Common myeloid progenitor, CD34-positive (primary cell): ENCODE measurements around the gene RELA.

Experiments used
- CTCF ChIA-PET: fragments of 350-600 bp; sonication (Branson Sonifier 250); formaldehyde crosslinking; loops from one replicate; lab custom pipeline; 2021; ENCODE audit warnings: antibody characterized with exemption; lab: Charles Lee
- POLR2A ChIA-PET: fragments of 350-600 bp; sonication (Branson Sonifier 250); formaldehyde crosslinking; loops from one replicate; lab custom pipeline; 2021; ENCODE audit warnings: antibody characterized with exemption; lab: Charles Lee
- DNase-seq, 3 donors: peaks; one replicate each; pipeline versions ENCODE4 v3.0.0 to v3.0.0-alpha.2; 2013
- H3K27ac ChIP-seq, 2 experiments: 1 replicate in 1 of 2; 2 replicates in 1 of 2; pipeline ENCODE4 v1.7.0; 2013; ENCODE audit warnings: inconsistent platforms in 2 of 2, low read length in 2 of 2, mild to moderate bottlenecking in 2 of 2, low read depth in 1 of 2, moderate library complexity in 1 of 2; ENCODE audit not compliant: severe bottlenecking in 2 of 2, insufficient read depth in 1 of 2, poor library complexity in 1 of 2
- H3K27me3 ChIP-seq, 5 experiments: replicated peaks in 2 of 5; 1 replicate in 3 of 5; 2 replicates in 2 of 5; pipeline versions ENCODE4 v1.6.1 to v1.7.0; 2013; ENCODE audit warnings: low read length in 4 of 5, mild to moderate bottlenecking in 2 of 5, moderate library complexity in 2 of 5, inconsistent platforms in 1 of 5; ENCODE audit not compliant: insufficient read depth in 5 of 5, control insufficient read depth in 4 of 5
- H3K36me3 ChIP-seq, 4 experiments: 1 replicate in 2 of 4; 2 replicates in 2 of 4; pipeline versions ENCODE4 v1.6.1 to v1.7.0; 2013; ENCODE audit warnings: low read length in 3 of 4, control low read depth in 1 of 4, mild to moderate bottlenecking in 1 of 4; ENCODE audit not compliant: control insufficient read depth in 4 of 4, insufficient read depth in 4 of 4
- H3K4me1 ChIP-seq, 4 experiments: 1 replicate in 3 of 4; 2 replicates in 1 of 4; pipeline versions ENCODE4 v1.6.1 to v1.7.1; 2013; ENCODE audit warnings: low read length in 3 of 4, mild to moderate bottlenecking in 3 of 4, control low read depth in 1 of 4, inconsistent platforms in 1 of 4, moderate library complexity in 1 of 4; ENCODE audit not compliant: control insufficient read depth in 4 of 4, insufficient read depth in 4 of 4; ENCODE audit errors: control extremely low read depth in 1 of 4
- H3K4me3 ChIP-seq, 7 experiments: 1 replicate in 4 of 7; 2 replicates in 3 of 7; pipeline versions ENCODE4 v1.5.1 to v1.7.0; 2013; ENCODE audit warnings: mild to moderate bottlenecking in 7 of 7, low read length in 6 of 7, moderate library complexity in 6 of 7, inconsistent platforms in 2 of 7, low read depth in 2 of 7, control low read depth in 1 of 7; ENCODE audit not compliant: insufficient read depth in 4 of 7, control insufficient read depth in 1 of 7; ENCODE audit errors: extremely low read depth in 1 of 7
- H3K9me3 ChIP-seq, 5 experiments: 1 replicate in 4 of 5; 2 replicates in 1 of 5; pipeline versions ENCODE4 v1.6.1 to v1.7.1; 2013; ENCODE audit warnings: low read length in 4 of 5, mild to moderate bottlenecking in 2 of 5, inconsistent platforms in 1 of 5, low read depth in 1 of 5, moderate library complexity in 1 of 5; ENCODE audit not compliant: control insufficient read depth in 4 of 5, insufficient read depth in 2 of 5; ENCODE audit errors: control extremely low read depth in 1 of 5
- WGBS: methylation state at CpG from one replicate; pipeline ENCODE4 v1.1.5; 2013; ENCODE audit not compliant: insufficient coverage; 5-methylcytosine and 5-hydroxymethylcytosine counted together

Gene RELA

DNA sequence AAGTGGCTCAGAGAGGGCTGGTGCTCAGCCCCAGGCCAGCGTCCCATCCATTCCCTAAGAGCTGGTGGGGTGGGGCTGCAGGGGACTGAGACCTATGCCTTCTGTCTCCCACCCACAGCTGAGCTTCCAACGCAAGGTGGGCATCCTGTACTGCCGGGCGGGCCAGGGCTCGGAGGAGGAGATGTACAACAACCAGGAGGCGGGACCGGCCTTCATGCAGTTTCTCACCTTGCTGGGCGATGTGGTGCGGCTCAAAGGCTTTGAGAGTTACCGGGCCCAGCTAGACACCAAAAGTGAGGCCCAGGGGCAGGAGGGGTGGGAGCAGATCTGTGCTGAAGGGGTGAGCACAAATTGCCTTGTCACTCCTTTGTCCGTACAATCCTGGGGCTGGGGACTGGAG, 17.9 kb downstream of the RELA start:
- Histone ChIP-seq H3K4me3 (no peak overlapping the region), H3K36me3 (peaks cover 0 to 71% (median 47%) of the 10 kb centered on the region in 4 experiments), H3K27me3 (no peaks in the 10 kb centered on the region), H3K9me3 (no peaks in the 10 kb centered on the region), H3K27ac (peak overlapping the region in 1 of 2 experiments; percentile 5), H3K4me1 (peaks cover 2 to 41% (median 37%) of the 10 kb centered on the region in 4 experiments)
- no peak for DNase-seq
- POLR2A ChIA-PET: no interaction called here
- 92% methylated on average over 9 of the region's 11 CpGs for WGBS
- CTCF ChIA-PET: interaction anchor here (1.0 to 1.5 kb wide), 3 partner anchors 11 to 24 kb away, joined by 3 read pairs; no protein-coding TSS in a partner anchor

- ChIA-PET CTCF (interaction anchor here (1.5 to 2.5 kb wide), 2 partner anchors 10 to 18 kb away, joined by 3 to 15 read pairs; no protein-coding TSS in a partner anchor), POLR2A (no interaction called here)
- no peak for DNase-seq
Observed at GRCh38 chr11:65643971-65644370, 18.7 kb downstream of the RELA start.

DNA sequence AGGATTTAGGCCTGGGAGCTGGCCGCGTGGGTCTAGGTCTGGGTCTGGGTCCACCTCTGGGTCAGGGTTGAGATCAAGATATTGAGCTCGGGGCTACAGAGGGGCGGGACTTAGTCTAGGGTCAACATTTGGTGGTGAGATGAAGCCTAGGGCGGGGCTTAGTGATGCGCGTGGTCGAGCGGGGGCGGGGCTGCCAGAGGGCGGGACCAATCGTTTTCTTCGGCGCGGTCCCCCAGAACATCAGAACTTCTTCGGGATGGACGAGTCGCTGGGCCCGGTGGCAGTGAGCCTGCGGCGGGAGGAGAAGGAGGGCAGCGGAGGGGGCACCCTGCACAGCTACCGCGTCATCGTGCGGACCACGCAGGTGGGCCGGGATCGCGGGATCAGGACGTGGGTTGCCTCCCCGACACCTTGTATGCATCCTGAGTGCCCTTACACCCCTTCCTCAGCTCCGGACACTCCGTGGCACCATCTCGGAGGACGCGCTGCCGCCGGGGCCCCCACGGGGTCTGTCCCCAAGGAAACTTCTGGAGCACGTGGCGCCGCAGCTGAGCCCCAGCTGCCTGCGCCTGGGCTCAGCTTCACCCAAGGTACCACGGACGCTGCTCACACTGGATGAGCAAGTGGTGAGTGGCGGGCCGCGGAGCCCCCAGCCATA, 20.6 kb downstream of the RELA start:
- Histone ChIP-seq H3K9me3 (no peaks in the 10 kb centered on the region), H3K27me3 (no peaks in the 10 kb centered on the region), H3K4me1 (peaks cover 5 to 64% (median 59%) of the 10 kb centered on the region in 4 experiments), H3K36me3 (peaks cover 0 to 46% (median 32%) of the 10 kb centered on the region in 4 experiments), H3K4me3 (peak overlapping the region; percentile 27 to 78 (median 62)), H3K27ac (peak overlapping the region in 1 of 2 experiments; percentile 62)
- POLR2A ChIA-PET: interaction anchor here (0.9 to 3.8 kb wide), 3 partner anchors 10 to 21 kb away, joined by 3 to 43 read pairs (median 4); partner anchors contain the start of gene RELA
- CTCF ChIA-PET: interaction anchor here (0.7 to 6.5 kb wide), 8 partner anchors 9 to 247 kb away, joined by 3 to 54 read pairs (median 5); no protein-coding TSS in a partner anchor
- peak in 1 of 3 donors; percentile 23 for DNase-seq
- 49% methylated on average over 40 of the region's 49 CpGs for WGBS

More at GRCh38 chr11:65643971-65644370, 18.7 kb downstream of the RELA start:
- Histone ChIP-seq H3K27me3 (no peaks in the 10 kb centered on the region), H3K36me3 (peaks cover 0 to 63% (median 39%) of the 10 kb centered on the region in 4 experiments), H3K4me1 (peaks cover 5 to 48% (median 43%) of the 10 kb centered on the region in 4 experiments), H3K4me3 (no peak overlapping the region), H3K9me3 (no peaks in the 10 kb centered on the region), H3K27ac (no peak overlapping the region)
- 87% methylated on average over 5 of the region's 6 CpGs for WGBS

GRCh38 chr11:65641297-65642013, 21.3 kb downstream of the RELA start:
- Histone ChIP-seq H3K27ac (peak overlapping the region; percentile 62 to 68), H3K4me1 (peaks cover 5 to 68% (median 63%) of the 10 kb centered on the region in 4 experiments), H3K4me3 (peak overlapping the region; percentile 27 to 78 (median 62)), H3K9me3 (no peaks in the 10 kb centered on the region), H3K36me3 (peaks cover 0 to 47% (median 31%) of the 10 kb centered on the region in 4 experiments), H3K27me3 (no peaks in the 10 kb centered on the region)
- POLR2A ChIA-PET: interaction anchor here (1.6 to 3.8 kb wide), 3 partner anchors 11 to 22 kb away, joined by 4 to 43 read pairs (median 7); partner anchors contain the start of gene RELA
- peak in 1 of 3 donors; percentile 26 for DNase-seq
- WGBS: 29% methylated on average over 14 of the region's 16 CpGs
- CTCF ChIA-PET: interaction anchor here (0.6 to 6.5 kb wide), 11 partner anchors 8 to 248 kb away, joined by 3 to 56 read pairs (median 4); partner anchors contain the start of gene RELA

- Histone ChIP-seq H3K4me3 (peak overlapping the region; percentile 27 to 78 (median 62)), H3K4me1 (peaks cover 5 to 70% (median 63%) of the 10 kb centered on the region in 4 experiments), H3K9me3 (no peaks in the 10 kb centered on the region), H3K27me3 (no peaks in the 10 kb centered on the region), H3K36me3 (peaks cover 0 to 47% (median 30%) of the 10 kb centered on the region in 4 experiments), H3K27ac (peak overlapping the region; percentile 68 to 84)
- ChIA-PET CTCF (interaction anchor here (0.9 to 6.5 kb wide), 6 partner anchors 11 to 240 kb away, joined by 3 to 56 read pairs (median 12); partner anchors contain the start of gene MAP3K11), POLR2A (interaction anchor here (0.8 to 3.8 kb wide), 5 partner anchors 10 to 22 kb away, joined by 3 to 43 read pairs (median 6); partner anchors contain the start of gene RELA)
- DNase-seq: peak; percentile 82 to 98 (median 97)
- 1% methylated on average over 35 of the region's 35 CpGs for WGBS
Observed at GRCh38 chr11:65640483-65641296, 22.0 kb downstream of the RELA start.
